PFSK-1 (cell line): ENCODE results near the gene RSAD2. TPM values are rescaled to one million over a fixed set of nuclear protein-coding genes. Genes with fewer than 3 reads are reported as not detected.

Experiments
- FOXP2 ChIP-seq: optimal IDR thresholded peaks from 2 replicates; pipeline ENCODE3; 2011; ENCODE audit warnings: borderline replicate concordance, control low read depth, inconsistent platforms; ENCODE audit not compliant: insufficient read depth; ENCODE audit errors: extremely low read length, extremely low read depth
- POLR2AphosphoS5 ChIP-seq: IDR thresholded peaks from 2 replicates; pipeline ENCODE4 v1.6.1; 2012; ENCODE audit warnings: low read depth, mild to moderate bottlenecking, control low read depth, low read length, moderate library complexity
- SIN3A ChIP-seq: IDR thresholded peaks from 2 replicates; pipeline ENCODE4 v1.6.1; 2012; ENCODE audit warnings: mild to moderate bottlenecking, low read length, moderate library complexity, borderline replicate concordance; ENCODE audit not compliant: insufficient read depth
- TAF1 ChIP-seq: IDR thresholded peaks from 2 replicates; pipeline ENCODE4 v1.6.1; 2012; ENCODE audit warnings: low read length, control low read depth, borderline replicate concordance; ENCODE audit not compliant: insufficient read depth
- polyA plus RNA-seq: library from polyadenylated mRNA; unstranded; fragments of >200 nt; gene quantifications from one replicate; pipeline ENCODE4 v1.2.1, GENCODE V29; 2012; ENCODE audit warnings: low read depth, missing spikeins; ENCODE audit not compliant: insufficient read length
- TF ChIP-seq, protein P1 (sequence below), 2 experiments: IDR thresholded peaks; 2 replicates each; pipeline versions ENCODE4 v1.6.1 to v1.8.0; 2011 to 2012; ENCODE audit warnings: low read depth in 2 of 2, low read length in 2 of 2, control low read depth in 1 of 2, inconsistent platforms in 1 of 2, mild to moderate bottlenecking in 1 of 2, moderate library complexity in 1 of 2; ENCODE audit not compliant: insufficient read depth in 1 of 2

The RSAD2 gene, protein sequence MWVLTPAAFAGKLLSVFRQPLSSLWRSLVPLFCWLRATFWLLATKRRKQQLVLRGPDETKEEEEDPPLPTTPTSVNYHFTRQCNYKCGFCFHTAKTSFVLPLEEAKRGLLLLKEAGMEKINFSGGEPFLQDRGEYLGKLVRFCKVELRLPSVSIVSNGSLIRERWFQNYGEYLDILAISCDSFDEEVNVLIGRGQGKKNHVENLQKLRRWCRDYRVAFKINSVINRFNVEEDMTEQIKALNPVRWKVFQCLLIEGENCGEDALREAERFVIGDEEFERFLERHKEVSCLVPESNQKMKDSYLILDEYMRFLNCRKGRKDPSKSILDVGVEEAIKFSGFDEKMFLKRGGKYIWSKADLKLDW
- not detected for polyA plus RNA-seq

DNA sequence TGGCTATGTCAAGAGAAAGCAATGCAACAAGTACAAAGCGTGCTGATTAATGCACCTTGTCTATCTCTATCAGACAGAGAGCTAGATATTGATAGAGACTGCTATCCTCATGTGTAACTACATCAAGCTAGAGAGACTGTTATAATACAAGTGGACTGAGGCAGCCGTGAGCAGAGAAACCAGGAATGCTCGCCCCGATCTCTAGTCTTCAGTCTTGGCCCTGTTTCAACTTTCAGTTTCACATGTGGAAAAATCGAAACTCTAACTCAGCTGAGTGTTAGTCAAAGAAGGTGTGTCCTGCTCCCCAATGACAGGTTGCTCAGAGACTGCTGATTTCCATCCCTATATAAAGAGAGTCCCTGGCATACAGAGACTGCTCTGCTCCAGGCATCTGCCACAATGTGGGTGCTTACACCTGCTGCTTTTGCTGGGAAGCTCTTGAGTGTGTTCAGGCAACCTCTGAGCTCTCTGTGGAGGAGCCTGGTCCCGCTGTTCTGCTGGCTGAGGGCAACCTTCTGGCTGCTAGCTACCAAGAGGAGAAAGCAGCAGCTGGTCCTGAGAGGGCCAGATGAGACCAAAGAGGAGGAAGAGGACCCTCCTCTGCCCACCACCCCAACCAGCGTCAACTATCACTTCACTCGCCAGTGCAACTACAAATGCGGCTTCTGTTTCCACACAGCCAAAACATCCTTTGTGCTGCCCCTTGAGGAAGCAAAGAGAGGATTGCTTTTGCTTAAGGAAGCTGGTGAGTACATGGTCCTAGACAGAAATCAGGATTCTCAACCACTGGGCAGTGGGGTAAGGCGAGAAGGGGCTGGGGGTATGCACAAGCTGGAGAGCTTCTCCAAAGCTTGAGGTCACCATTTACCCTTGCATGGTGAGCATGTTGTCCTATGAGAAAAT, at the start of gene RSAD2:
RSAD2 (plus strand) TSS at position 376 of the 903 bp plus-strand sequence; CDS start at position 400, 24 bp downstream.
- TF ChIP-seq FOXP2 = no peak
- TF ChIP-seq, protein P1, sequence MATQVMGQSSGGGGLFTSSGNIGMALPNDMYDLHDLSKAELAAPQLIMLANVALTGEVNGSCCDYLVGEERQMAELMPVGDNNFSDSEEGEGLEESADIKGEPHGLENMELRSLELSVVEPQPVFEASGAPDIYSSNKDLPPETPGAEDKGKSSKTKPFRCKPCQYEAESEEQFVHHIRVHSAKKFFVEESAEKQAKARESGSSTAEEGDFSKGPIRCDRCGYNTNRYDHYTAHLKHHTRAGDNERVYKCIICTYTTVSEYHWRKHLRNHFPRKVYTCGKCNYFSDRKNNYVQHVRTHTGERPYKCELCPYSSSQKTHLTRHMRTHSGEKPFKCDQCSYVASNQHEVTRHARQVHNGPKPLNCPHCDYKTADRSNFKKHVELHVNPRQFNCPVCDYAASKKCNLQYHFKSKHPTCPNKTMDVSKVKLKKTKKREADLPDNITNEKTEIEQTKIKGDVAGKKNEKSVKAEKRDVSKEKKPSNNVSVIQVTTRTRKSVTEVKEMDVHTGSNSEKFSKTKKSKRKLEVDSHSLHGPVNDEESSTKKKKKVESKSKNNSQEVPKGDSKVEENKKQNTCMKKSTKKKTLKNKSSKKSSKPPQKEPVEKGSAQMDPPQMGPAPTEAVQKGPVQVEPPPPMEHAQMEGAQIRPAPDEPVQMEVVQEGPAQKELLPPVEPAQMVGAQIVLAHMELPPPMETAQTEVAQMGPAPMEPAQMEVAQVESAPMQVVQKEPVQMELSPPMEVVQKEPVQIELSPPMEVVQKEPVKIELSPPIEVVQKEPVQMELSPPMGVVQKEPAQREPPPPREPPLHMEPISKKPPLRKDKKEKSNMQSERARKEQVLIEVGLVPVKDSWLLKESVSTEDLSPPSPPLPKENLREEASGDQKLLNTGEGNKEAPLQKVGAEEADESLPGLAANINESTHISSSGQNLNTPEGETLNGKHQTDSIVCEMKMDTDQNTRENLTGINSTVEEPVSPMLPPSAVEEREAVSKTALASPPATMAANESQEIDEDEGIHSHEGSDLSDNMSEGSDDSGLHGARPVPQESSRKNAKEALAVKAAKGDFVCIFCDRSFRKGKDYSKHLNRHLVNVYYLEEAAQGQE (IDR thresholded peaks at IDR 0.05; ENCODE audit: insufficient read depth in 1 of 2, low read depth in 2 of 2, low read length in 2 of 2) = no peak
- TF ChIP-seq POLR2AphosphoS5 = no peak
- TF ChIP-seq SIN3A = no peak
- TF ChIP-seq TAF1 = no peak

DNA sequence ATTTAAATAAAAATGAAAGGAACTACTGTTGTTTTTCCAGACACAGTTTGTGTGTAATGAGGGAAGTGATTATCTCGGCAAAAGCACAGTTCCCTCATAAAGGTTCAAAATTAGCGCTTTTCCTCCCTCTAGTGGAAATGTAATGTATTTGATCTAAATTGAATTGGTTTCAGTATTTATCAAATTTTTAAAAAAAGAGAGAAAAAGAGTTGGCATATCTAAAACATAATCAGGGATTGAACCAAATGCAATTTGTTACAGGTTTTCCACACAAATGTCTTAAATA, 49.3 kb upstream of the RSAD2 start:
- TF ChIP-seq, protein P1 (IDR thresholded peaks at IDR 0.05; ENCODE audit: insufficient read depth in 1 of 2, low read depth in 2 of 2, low read length in 2 of 2) = no peak
- TF ChIP-seq TAF1 (no peak), FOXP2 (no peak), POLR2AphosphoS5 (no peak), SIN3A (no peak)

DNA sequence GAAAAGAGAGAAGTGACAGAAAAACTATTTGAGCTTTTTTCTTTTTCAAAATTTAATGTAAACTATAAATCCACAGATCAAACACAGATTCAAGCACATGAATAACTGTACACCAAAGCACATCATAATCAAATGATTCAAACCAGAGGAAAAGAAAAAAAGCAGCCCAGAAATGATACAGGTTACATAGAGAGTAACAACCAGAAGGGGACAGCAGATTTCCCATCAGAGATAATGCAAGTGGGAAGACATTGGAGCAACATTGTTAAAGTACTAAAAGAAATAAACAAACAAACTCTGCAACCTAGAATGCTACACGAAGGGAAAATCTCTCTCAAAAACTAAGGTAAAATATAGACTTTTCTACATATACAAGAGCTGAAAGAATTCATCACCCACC, 46.3 kb upstream of the RSAD2 start:
- TF ChIP-seq, protein P1 (IDR thresholded peaks at IDR 0.05; ENCODE audit: insufficient read depth in 1 of 2, low read depth in 2 of 2, low read length in 2 of 2) = no peak
- TF ChIP-seq POLR2AphosphoS5 (no peak), SIN3A (no peak), TAF1 (no peak)

DNA sequence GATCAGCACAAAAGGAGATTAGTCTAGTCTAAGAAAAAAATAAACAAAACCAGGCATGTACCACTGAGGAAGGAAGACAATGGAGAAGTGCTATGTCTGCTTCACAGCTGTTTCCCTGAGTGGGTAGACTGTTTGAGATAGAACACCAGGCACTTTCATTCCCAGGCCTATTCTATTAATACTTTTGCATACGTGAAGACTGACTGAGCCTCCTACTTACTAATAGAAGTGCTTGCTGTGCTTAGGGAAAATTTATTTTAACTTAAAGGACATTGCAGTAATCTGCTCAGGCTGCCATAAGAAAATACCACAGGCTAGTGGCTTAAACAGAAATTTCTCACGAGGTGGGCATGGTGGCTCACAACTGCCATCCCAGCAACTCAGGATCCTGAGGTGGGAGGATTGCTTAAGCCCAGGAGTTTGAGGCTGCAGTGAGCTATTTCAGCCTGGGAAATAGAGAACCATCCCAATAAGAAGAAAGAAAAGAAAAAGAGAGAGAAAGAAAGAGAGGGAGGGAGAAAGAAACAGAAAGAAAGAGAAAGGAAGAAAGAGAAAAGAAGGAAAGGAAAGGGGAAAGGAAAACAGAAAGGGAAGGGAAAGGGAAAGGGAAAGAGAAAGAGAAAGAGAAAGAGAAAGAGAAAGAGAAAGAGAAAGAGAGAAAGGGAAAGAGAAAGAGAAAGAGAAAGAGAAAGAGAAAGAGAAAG, 44.8 kb upstream of the RSAD2 start:
- TF ChIP-seq POLR2AphosphoS5 (no peak), TAF1 (no peak), SIN3A (no peak), FOXP2 (no peak)
- TF ChIP-seq, protein P1 (IDR thresholded peaks at IDR 0.05; ENCODE audit: insufficient read depth in 1 of 2, low read depth in 2 of 2, low read length in 2 of 2) = no peak
